Body of pancreas (tissue), 4 donors: ENCODE data around the gene H1-8. TPM values are rescaled to one million over a fixed set of nuclear protein-coding genes. Genes with fewer than 3 reads are reported as not detected.

Experiments used
- ATAC-seq: fragments of 150-250 bp; one replicate; pipeline ENCODE4 v1.9.1; 2016
- DNase-seq, 4 donors: peaks; one replicate each; pipeline ENCODE4 v3.0.0-alpha.2; 2019
- H3K27ac ChIP-seq, 4 donors: fragments of 200-600 bp; sonication (generic); 1 replicate in 3 of 4; 2 replicates in 1 of 4; pipeline versions ENCODE4 v1.5.1 to v1.6.1; 2016 to 2019; ENCODE audit warnings: mild to moderate bottlenecking in 1 of 4, mixed read lengths in 1 of 4, moderate library complexity in 1 of 4
- H3K27me3 ChIP-seq, 2 donors: fragments of 200-600 bp; sonication (generic); one replicate each; pipeline ENCODE4 v1.6.0; 2016; ENCODE audit warnings: mild to moderate bottlenecking in 1 of 2
- H3K36me3 ChIP-seq, 2 donors: fragments of 200-600 bp; sonication (generic); replicated peaks in 1 of 2; 2 replicates each; pipeline ENCODE4 v1.5.1; 2016; ENCODE audit warnings: low read depth in 2 of 2; ENCODE audit not compliant: insufficient read depth in 1 of 2
- H3K4me1 ChIP-seq: fragments of 200-600 bp; sonication (generic); one replicate; pipeline ENCODE4 v1.6.0; 2016
- H3K4me3 ChIP-seq, 2 donors: fragments of 200-600 bp; sonication (generic); 1 replicate in 1 of 2; 2 replicates in 1 of 2; pipeline ENCODE4 v1.5.1; 2016 to 2019
- H3K9me3 ChIP-seq, 3 donors: fragments of 200-600 bp; sonication (generic); 1 replicate in 2 of 3; 2 replicates in 1 of 3; pipeline ENCODE4 v1.5.1; 2016
- POLR2A ChIP-seq, 3 donors: fragments of 450-650 bp; IDR thresholded peaks; one replicate each; pipeline ENCODE4 v1.6.1; 2016; ENCODE audit warnings: antibody characterized with exemption in 3 of 3, mild to moderate bottlenecking in 2 of 3
- WGBS, 2 donors: methylation state at CpG; one replicate each; pipeline ENCODE4 v1.1.5; 2017; 5-methylcytosine and 5-hydroxymethylcytosine counted together
- intact Hi-C: fragments of 100-400 bp; cut with DNase I; formaldehyde crosslinking; loops from one replicate; pipeline ENCODE4 v1.15.1; 2023
- total RNA-seq, 2 donors: library from RNA; depleted of rRNA; stranded (reverse); fragments of >200 nt; gene quantifications; one replicate each; pipeline ENCODE4 v1.1.0, GENCODE V29; 2016
- TF ChIP-seq, protein P1 (sequence below), 7 experiments: fragments of 450-650 bp in 4 of 7; fragments of 200-600 bp in 3 of 7; sonication (generic) in 3 of 7; IDR thresholded peaks; one replicate each; pipeline ENCODE4 v1.5.1; 2016 to 2019; ENCODE audit warnings: antibody characterized with exemption in 7 of 7

H1-8 gene
- total RNA-seq, 2 donors from 2014 or later: not detected

DNA sequence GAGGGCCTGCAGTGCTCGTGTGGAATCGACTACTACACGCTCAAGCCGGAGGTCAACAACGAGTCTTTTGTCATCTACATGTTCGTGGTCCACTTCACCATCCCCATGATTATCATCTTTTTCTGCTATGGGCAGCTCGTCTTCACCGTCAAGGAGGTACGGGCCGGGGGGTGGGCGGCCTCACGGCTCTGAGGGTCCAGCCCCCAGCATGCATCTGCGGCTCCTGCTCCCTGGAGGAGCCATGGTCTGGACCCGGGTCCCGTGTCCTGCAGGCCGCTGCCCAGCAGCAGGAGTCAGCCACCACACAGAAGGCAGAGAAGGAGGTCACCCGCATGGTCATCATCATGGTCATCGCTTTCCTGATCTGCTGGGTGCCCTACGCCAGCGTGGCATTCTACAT is 10.7 kb upstream of the H1-8 start:
- H3K4me1 ChIP-seq: peaks cover 11% of the 10 kb centered on the region
- 90 to 92% methylated on average over 8 to 16 of the region's 20 CpGs for WGBS, 2 donors
- ATAC-seq (no peak), DNase-seq (no peak)
- H3K4me3 ChIP-seq: no peak overlapping the region
- no peaks in the 10 kb centered on the region for H3K36me3 ChIP-seq
- H3K9me3 ChIP-seq: no peaks in the 10 kb centered on the region
- no peaks in the 10 kb centered on the region for H3K27me3 ChIP-seq
- intact Hi-C loops: no loop called here
- TF ChIP-seq, protein P1, sequence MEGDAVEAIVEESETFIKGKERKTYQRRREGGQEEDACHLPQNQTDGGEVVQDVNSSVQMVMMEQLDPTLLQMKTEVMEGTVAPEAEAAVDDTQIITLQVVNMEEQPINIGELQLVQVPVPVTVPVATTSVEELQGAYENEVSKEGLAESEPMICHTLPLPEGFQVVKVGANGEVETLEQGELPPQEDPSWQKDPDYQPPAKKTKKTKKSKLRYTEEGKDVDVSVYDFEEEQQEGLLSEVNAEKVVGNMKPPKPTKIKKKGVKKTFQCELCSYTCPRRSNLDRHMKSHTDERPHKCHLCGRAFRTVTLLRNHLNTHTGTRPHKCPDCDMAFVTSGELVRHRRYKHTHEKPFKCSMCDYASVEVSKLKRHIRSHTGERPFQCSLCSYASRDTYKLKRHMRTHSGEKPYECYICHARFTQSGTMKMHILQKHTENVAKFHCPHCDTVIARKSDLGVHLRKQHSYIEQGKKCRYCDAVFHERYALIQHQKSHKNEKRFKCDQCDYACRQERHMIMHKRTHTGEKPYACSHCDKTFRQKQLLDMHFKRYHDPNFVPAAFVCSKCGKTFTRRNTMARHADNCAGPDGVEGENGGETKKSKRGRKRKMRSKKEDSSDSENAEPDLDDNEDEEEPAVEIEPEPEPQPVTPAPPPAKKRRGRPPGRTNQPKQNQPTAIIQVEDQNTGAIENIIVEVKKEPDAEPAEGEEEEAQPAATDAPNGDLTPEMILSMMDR (IDR thresholded peaks at IDR 0.05): no peak
- TF ChIP-seq POLR2A (IDR thresholded peaks at IDR 0.05): no peak
- H3K27ac ChIP-seq: no peak overlapping the region

DNA sequence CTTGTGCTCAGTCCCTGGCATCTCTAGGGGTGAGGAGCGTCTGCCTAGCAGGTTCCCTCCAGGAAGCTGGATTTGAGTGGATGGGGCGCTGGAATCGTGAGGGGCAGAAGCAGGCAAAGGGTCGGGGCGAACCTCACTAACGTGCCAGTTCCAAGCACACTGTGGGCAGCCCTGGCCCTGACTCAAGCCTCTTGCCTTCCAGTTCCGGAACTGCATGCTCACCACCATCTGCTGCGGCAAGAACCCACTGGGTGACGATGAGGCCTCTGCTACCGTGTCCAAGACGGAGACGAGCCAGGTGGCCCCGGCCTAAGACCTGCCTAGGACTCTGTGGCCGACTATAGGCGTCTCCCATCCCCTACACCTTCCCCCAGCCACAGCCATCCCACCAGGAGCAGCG is 9.6 kb upstream of the H1-8 start:
- Histone ChIP-seq H3K27ac (no peak overlapping the region), H3K4me3 (no peak overlapping the region), H3K36me3 (no peaks in the 10 kb centered on the region), H3K9me3 (no peaks in the 10 kb centered on the region), H3K27me3 (no peaks in the 10 kb centered on the region), H3K4me1 (peaks cover 11% of the 10 kb centered on the region)
- no peak for DNase-seq
- no peak for ATAC-seq
- TF ChIP-seq, protein P1 (IDR thresholded peaks at IDR 0.05): no peak
- no peak for TF ChIP-seq POLR2A (IDR thresholded peaks at IDR 0.05)
- 87 to 90% methylated on average over 9 to 16 of the region's 16 CpGs for WGBS, 2 donors
- intact Hi-C loops: no loop called here

DNA sequence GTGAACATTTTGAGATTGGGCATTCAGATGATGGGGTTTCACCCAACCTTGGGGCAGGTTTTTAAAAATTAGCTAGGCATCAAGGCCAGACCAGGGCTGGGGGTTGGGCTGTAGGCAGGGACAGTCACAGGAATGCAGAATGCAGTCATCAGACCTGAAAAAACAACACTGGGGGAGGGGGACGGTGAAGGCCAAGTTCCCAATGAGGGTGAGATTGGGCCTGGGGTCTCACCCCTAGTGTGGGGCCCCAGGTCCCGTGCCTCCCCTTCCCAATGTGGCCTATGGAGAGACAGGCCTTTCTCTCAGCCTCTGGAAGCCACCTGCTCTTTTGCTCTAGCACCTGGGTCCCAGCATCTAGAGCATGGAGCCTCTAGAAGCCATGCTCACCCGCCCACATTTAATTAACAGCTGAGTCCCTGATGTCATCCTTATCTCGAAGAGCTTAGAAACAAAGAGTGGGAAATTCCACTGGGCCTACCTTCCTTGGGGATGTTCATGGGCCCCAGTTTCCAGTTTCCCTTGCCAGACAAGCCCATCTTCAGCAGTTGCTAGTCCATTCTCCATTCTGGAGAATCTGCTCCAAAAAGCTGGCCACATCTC is 8.4 kb upstream of the H1-8 start:
- peaks cover 11% of the 10 kb centered on the region for H3K4me1 ChIP-seq
- no peaks in the 10 kb centered on the region for H3K9me3 ChIP-seq
- H3K27ac ChIP-seq: peak overlapping the region in 2 of 4 donors; percentile 10 to 47
- H3K4me3 ChIP-seq: no peak overlapping the region
- no peaks in the 10 kb centered on the region for H3K27me3 ChIP-seq
- TF ChIP-seq POLR2A (IDR thresholded peaks at IDR 0.05): no peak
- TF ChIP-seq, protein P1 (IDR thresholded peaks at IDR 0.05): no peak
- intact Hi-C loops: no loop called here
- WGBS, 2 donors: 67 to 77% methylated on average over 4 of the region's 4 CpGs
- ATAC-seq: peak; percentile 57
- H3K36me3 ChIP-seq: no peaks in the 10 kb centered on the region
- peak; percentile 24 to 33 (median 30) for DNase-seq

DNA sequence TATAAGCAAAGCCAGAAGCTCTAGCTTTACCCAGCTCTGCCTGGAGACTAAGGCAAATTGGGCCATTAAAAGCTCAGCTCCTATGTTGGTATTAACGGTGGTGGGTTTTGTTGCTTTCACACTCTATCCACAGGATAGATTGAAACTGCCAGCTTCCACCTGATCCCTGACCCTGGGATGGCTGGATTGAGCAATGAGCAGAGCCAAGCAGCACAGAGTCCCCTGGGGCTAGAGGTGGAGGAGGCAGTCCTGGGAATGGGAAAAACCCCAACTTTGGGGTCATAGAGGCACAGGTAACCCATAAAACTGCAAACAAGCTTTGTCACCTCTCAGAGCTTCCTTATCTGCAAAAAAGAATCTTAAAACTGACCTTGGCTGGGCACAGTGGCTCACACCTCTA is 7.9 kb upstream of the H1-8 start:
- intact Hi-C loops: no loop called here
- DNase-seq: no peak
- WGBS, 2 donors: 79 to 83% methylated on average over 1 of the region's 1 CpG
- Histone ChIP-seq H3K4me1 (peaks cover 11% of the 10 kb centered on the region), H3K9me3 (no peaks in the 10 kb centered on the region), H3K36me3 (no peaks in the 10 kb centered on the region), H3K27ac (peak overlapping the region in 1 of 4 donors; percentile 47), H3K4me3 (no peak overlapping the region), H3K27me3 (no peaks in the 10 kb centered on the region)
- no peak for ATAC-seq
- TF ChIP-seq POLR2A (IDR thresholded peaks at IDR 0.05): no peak
- TF ChIP-seq, protein P1 (IDR thresholded peaks at IDR 0.05): no peak

DNA sequence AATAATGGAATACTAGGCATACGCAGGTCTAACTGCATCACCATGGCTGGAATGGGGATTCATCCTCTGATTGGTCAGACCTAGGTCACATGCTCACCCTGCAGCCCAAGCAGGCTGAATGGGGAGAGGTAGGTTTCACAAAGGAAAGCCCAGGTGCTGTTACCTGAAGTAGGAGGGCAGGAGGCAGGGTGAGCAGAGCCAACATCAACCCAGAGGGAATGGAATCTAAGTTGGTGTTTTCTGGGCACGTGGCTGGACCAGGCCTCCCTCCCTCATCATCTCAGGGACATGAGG is 6.7 kb upstream of the H1-8 start:
- DNase-seq (no peak), ATAC-seq (no peak)
- H3K9me3 ChIP-seq: no peaks in the 10 kb centered on the region
- H3K27ac ChIP-seq: no peak overlapping the region
- 51 to 74% methylated on average over 2 of the region's 2 CpGs for WGBS, 2 donors
- H3K4me1 ChIP-seq: peaks cover 11% of the 10 kb centered on the region
- TF ChIP-seq, protein P1 (IDR thresholded peaks at IDR 0.05): no peak
- no peak for TF ChIP-seq POLR2A (IDR thresholded peaks at IDR 0.05)
- H3K27me3 ChIP-seq: no peaks in the 10 kb centered on the region
- H3K36me3 ChIP-seq: no peaks in the 10 kb centered on the region
- intact Hi-C loops: no loop called here
- no peak overlapping the region for H3K4me3 ChIP-seq
